GM12874 (cell line): ENCODE data around the gene DSEL.

Source experiments
- TF ChIP-seq, protein P1 (sequence below): IDR thresholded peaks from 2 replicates; pipeline ENCODE4 v1.5.1; 2011; ENCODE audit warnings: low read depth, mild to moderate bottlenecking, control low read depth, low read length, moderate library complexity; ENCODE audit not compliant: insufficient read depth

Gene DSEL

DNA sequence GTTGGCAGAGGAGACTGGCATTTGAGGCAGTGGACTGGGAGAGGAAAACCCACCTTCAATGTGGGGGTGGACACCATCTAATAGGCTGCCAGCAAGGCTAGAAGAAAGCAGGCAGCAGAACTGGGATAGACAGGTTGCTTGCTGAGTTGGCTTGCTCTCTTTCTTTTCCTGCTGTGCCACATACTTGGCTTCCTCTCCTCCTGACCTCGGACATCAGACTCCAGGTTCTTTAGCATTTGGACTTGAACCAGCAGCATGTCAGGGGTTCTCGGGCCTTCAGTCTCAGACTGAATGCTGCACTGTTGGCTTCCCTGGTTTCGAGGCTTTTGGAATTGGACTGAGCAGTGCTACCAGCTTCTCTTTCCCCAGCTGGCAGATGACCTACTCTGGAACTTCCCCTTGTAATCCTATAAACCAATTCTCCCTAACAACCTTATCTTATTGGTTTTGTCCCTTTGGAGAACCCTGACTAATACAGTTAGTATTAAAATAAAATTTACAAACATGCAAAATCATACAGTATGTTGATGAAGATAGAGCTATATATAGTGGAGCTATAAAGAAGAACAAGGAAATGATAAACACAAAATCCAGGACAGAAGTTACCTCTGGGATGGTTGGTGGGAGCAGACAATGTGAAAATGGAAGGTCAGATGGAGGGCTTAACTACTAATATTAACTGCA, 15.9 kb downstream of the DSEL start:
- TF ChIP-seq, protein P1, sequence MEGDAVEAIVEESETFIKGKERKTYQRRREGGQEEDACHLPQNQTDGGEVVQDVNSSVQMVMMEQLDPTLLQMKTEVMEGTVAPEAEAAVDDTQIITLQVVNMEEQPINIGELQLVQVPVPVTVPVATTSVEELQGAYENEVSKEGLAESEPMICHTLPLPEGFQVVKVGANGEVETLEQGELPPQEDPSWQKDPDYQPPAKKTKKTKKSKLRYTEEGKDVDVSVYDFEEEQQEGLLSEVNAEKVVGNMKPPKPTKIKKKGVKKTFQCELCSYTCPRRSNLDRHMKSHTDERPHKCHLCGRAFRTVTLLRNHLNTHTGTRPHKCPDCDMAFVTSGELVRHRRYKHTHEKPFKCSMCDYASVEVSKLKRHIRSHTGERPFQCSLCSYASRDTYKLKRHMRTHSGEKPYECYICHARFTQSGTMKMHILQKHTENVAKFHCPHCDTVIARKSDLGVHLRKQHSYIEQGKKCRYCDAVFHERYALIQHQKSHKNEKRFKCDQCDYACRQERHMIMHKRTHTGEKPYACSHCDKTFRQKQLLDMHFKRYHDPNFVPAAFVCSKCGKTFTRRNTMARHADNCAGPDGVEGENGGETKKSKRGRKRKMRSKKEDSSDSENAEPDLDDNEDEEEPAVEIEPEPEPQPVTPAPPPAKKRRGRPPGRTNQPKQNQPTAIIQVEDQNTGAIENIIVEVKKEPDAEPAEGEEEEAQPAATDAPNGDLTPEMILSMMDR: no peak

DNA sequence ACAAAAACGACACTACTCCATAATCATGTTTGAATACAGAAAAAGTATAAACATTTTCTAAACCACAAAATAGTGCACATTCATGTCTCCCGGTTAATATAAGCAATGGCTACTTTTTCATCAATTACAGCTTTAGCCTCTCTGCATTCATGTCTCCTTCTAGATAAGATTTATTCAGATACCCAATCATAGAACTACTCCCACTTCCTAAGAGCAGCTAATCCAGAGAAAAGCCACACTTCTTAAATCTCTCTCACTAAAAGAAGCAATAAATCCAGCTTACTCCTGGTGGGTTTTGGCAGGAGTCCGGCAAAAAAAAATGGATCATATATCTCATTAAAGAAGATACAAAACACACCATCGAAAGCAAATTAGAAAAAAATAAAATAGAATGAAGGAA, 20.1 kb downstream of the DSEL start:
- TF ChIP-seq, protein P1: no peak

DNA sequence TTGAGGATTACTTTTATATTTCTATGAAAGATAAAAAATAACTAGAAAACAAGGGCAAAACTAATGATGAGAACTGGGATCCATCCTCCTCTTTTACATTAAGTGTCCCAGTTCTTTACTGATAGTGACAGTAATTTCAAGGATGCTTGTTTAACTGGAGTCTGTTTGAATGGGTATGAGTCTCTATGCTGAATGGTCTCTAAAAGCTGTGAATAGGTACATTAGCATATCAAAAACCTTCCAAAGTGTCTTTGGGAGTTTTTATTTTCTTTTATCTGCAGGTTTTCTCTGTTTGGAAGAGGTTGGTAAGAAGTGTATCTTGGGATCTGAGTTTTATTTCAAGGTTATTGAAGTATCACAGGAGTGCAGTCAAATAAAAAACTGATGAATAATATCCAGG, 30.0 kb downstream of the DSEL start:
- TF ChIP-seq, protein P1: no peak

DNA sequence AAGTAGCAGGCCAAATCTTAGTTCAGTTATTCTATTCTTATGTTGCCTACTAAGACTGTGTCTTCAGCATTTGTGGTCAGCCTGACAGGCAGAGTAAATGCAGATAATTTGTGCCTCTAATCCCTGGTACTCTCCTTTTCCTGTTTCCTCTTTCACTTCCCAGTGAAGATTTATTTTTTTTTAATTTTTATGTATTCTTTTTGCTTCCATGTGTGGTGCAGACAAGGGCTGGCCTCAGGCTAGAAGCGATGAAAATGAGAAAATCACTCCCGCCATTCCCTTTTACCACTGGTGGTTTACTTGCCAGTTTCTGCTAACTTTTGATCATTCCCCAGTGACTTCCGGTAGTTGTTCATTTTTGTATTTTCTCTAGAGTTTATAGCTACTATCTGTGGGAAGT, 30.9 kb downstream of the DSEL start:
- TF ChIP-seq, protein P1: no peak

DNA sequence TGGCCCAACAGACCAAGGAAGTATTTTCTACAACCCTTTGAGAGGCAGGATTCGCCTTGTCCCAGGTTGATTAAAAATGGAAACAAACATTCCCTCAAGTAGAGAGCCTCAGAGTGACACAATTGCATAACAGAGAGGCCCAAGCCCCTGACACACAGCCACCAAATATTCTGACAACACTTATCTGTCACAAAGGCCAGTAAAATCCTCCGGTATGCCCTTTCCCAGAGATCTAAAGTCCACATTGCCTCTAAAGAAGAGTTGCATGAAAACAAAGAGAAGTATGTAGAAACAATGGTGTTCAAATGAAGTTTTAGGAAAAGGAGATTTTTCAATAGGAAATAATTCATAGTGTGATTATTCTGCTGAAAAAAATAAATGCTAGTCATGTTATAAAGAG, 32.1 kb downstream of the DSEL start:
- TF ChIP-seq, protein P1: no peak

DNA sequence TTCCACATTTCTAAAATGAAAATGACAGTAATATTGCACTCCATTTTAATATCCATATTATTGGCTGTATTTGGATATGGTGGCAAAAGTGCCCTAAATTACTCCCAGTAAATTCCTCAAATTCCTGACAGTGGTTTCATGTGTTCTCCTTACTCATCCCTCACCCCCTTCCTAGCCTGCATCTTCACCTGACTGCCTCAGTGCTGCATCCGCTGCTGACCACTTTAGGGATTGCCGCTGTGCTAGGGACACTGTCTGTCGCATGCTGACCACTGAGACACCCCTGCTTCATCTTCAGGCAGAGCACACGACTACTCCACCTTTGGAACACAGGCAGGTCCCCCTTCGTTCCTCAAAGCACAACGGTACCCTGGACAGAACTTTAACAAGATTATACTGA, 32.6 kb downstream of the DSEL start:
- TF ChIP-seq, protein P1: no peak

DNA sequence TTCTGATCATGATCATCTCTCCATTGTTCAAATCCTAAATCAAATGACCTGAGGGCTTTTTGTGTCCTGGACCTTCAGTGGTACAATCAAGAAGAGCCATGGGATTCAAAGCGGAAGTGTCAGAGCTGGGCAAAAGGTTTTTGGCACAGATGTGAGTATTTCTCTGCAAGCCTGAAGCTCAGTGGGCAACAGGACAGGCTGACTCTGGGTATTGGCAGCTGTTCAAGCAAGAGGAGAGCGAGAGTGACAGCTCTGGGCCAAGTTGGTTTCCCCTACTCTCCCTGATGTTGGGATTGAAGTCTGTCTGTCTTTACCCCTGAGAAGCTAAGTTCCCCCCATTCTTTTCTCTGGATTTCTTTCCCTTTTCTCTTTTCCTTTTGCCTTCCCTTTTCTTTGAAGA, 33.3 kb downstream of the DSEL start:
- TF ChIP-seq, protein P1: no peak
